BLaER1 (cell line): ENCODE data around the gene STRN4.

Experiments used
- H3K27ac ChIP-seq: shearing (Covaris generic); formaldehyde crosslinking; 2 replicates; pipeline ENCODE4 v1.8.1; 2022
- H3K27me3 ChIP-seq: shearing (Covaris generic); formaldehyde crosslinking; 2 replicates; pipeline ENCODE4 v1.8.1; 2022
- H3K36me3 ChIP-seq: shearing (Covaris generic); formaldehyde crosslinking; 2 replicates; pipeline ENCODE4 v1.8.1; 2022
- H3K4me1 ChIP-seq: shearing (Covaris generic); formaldehyde crosslinking; 2 replicates; pipeline ENCODE4 v1.8.1; 2022
- H3K4me2 ChIP-seq: shearing (Covaris generic); formaldehyde crosslinking; 2 replicates; pipeline ENCODE4 v1.8.1; 2022
- H3K4me3 ChIP-seq: shearing (Covaris generic); formaldehyde crosslinking; 2 replicates; pipeline ENCODE4 v1.8.1; 2022
- H3K9ac ChIP-seq: shearing (Covaris generic); formaldehyde crosslinking; 2 replicates; pipeline ENCODE4 v1.8.1; 2022
- H3K9me3 ChIP-seq: shearing (Covaris generic); formaldehyde crosslinking; 2 replicates; pipeline ENCODE4 v1.8.1; 2022
- H4K20me1 ChIP-seq: shearing (Covaris generic); formaldehyde crosslinking; 2 replicates; pipeline ENCODE4 v1.8.1; 2022
- Cebpa-rat ChIP-seq: shearing (Covaris generic); IDR thresholded peaks from 2 replicates; pipeline ENCODE4 v1.8.1; 2022

Gene STRN4, protein sequence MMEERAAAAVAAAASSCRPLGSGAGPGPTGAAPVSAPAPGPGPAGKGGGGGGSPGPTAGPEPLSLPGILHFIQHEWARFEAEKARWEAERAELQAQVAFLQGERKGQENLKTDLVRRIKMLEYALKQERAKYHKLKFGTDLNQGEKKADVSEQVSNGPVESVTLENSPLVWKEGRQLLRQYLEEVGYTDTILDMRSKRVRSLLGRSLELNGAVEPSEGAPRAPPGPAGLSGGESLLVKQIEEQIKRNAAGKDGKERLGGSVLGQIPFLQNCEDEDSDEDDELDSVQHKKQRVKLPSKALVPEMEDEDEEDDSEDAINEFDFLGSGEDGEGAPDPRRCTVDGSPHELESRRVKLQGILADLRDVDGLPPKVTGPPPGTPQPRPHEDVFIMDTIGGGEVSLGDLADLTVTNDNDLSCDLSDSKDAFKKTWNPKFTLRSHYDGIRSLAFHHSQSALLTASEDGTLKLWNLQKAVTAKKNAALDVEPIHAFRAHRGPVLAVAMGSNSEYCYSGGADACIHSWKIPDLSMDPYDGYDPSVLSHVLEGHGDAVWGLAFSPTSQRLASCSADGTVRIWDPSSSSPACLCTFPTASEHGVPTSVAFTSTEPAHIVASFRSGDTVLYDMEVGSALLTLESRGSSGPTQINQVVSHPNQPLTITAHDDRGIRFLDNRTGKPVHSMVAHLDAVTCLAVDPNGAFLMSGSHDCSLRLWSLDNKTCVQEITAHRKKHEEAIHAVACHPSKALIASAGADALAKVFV

DNA sequence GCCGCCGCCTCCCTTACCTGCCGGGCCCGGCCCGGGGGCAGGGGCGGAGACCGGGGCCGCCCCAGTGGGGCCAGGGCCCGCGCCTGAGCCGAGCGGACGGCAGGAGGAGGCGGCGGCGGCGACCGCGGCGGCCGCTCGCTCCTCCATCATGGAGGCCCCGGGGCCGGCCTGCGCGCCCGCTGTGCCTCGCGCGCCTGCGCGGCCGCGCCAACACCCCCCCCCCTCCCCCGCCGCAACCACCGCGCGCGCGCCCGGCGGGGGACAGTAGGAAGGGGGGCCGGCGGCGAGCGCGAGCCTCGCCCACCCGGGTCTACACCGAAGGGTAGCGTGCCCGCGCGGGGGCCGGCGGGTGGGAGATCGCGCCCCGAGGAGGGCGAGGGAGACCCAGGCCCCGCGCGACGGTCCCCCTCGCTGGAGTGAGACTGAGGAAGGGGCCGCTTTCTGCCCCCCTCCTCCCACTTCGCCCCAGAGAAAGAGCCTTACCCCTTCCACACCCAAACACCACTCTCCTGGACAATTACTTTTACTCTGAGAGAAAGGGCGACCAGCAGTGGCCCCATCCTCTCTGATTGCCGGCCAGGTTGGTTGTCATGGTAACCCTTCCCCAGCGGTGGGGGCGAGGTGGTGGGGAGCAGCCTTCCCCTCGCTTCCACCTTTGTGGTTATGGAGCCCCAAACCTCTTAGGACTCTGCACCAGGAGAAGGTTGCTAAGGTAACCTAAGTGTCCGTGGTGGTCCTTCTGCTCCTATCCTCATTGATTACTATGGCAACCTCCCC, at the start of gene STRN4:
STRN4 (minus strand) TSS at position 170 of the 777 bp plus-strand sequence; CDS start at position 150, 20 bp downstream.
- Histone ChIP-seq H3K4me3 (peak within 1 kb of the TSS; percentile 98), H3K4me1 (peaks cover 76% of the 10 kb centered on the region), H3K27me3 (no peaks in the 10 kb centered on the region), H3K4me2 (peak within 1 kb of the TSS; percentile 99), H3K9ac (peak within 1 kb of the TSS; percentile 99), H3K36me3 (peaks cover 4% of the 10 kb centered on the region), H3K27ac (peak within 1 kb of the TSS; percentile 99), H4K20me1 (peaks cover 42% of the 10 kb centered on the region), H3K9me3 (no peaks in the 10 kb centered on the region)
- no peak for TF ChIP-seq Cebpa-rat

DNA sequence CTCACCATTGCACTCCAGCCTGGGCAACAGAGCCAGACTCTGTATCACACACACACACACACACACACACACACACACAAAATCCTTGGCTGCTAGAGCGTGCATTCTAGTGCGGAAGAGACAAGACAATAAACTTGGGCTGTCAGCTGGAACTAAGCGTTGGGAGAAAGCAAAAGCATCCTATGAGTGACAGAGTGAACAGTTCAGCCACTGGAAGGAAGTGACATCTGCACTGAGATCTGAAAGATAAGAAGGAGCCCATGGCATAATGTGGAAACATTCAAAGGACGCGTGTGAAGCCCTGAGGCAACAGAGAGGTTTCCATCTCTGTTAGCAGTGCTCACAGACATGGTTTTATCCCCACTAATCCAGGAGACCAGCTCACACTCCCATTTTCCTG, 45.7 kb upstream of the STRN4 start:
- peak overlapping the region; percentile 88 for H3K4me2 ChIP-seq
- H3K27me3 ChIP-seq = no peaks in the 10 kb centered on the region
- H3K4me3 ChIP-seq = no peak overlapping the region
- peak; percentile 46; the same call in 1 of the 2 replicates for TF ChIP-seq Cebpa-rat
- H4K20me1 ChIP-seq = peaks cover 13% of the 10 kb centered on the region
- H3K27ac ChIP-seq = peak overlapping the region; percentile 85
- no peaks in the 10 kb centered on the region for H3K36me3 ChIP-seq
- H3K4me1 ChIP-seq = peaks cover 80% of the 10 kb centered on the region
- peak overlapping the region; percentile 73 for H3K9ac ChIP-seq
- H3K9me3 ChIP-seq = no peaks in the 10 kb centered on the region

DNA sequence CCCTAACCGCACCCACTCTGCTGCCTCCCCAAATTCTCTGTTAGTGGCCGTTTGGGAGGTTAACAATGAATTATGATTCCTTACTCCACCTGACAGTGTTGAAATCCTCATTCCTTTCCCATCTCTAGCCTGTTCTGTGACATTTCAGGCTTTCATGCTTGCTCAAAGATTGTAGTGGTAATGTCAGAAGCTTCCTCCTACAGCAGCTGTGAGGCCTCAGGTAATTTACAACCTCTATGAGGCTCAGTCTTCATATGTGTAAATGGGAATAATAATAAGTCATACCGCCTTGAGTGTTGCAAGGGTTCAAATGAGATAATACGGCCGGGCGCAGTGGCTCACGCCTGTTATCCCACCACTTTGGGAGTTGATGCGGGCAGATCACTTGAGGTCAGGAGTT, 43.1 kb upstream of the STRN4 start:
- Histone ChIP-seq H3K9ac (peak overlapping the region; percentile 53; the same call in 1 of the 2 replicates), H4K20me1 (peaks cover 39% of the 10 kb centered on the region), H3K27me3 (no peaks in the 10 kb centered on the region), H3K27ac (peak overlapping the region; percentile 56; the same call in 1 of the 2 replicates), H3K4me3 (no peak overlapping the region), H3K9me3 (no peaks in the 10 kb centered on the region), H3K4me2 (peak overlapping the region; percentile 73), H3K36me3 (peaks cover 19% of the 10 kb centered on the region), H3K4me1 (peaks cover 68% of the 10 kb centered on the region)
- no peak for TF ChIP-seq Cebpa-rat

DNA sequence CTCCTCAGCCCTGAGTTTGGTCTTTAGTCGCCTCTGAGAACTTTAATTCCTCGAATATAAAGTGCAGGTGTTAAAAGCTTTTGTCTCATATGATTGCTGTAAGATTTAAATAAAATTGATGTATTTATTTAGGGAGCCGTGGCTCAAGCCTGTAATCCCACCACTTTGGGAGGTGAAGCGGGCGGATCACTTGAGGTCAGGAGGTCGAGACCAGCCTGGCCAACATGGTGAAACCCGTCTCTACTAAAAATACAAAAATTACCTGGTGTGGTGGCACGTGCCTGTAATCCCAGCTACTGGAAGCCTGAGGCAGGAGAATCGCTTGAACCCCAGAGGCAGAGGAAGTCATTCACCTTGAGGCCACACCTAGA, 42.7 kb upstream of the STRN4 start:
- no peak for TF ChIP-seq Cebpa-rat
- Histone ChIP-seq H4K20me1 (peaks cover 43% of the 10 kb centered on the region), H3K9ac (peak overlapping the region; percentile 53; the same call in 1 of the 2 replicates), H3K27ac (peak overlapping the region; percentile 56; the same call in 1 of the 2 replicates), H3K4me1 (peaks cover 69% of the 10 kb centered on the region), H3K4me2 (peak overlapping the region; percentile 73), H3K4me3 (no peak overlapping the region), H3K36me3 (peaks cover 23% of the 10 kb centered on the region), H3K27me3 (no peaks in the 10 kb centered on the region), H3K9me3 (no peaks in the 10 kb centered on the region)

DNA sequence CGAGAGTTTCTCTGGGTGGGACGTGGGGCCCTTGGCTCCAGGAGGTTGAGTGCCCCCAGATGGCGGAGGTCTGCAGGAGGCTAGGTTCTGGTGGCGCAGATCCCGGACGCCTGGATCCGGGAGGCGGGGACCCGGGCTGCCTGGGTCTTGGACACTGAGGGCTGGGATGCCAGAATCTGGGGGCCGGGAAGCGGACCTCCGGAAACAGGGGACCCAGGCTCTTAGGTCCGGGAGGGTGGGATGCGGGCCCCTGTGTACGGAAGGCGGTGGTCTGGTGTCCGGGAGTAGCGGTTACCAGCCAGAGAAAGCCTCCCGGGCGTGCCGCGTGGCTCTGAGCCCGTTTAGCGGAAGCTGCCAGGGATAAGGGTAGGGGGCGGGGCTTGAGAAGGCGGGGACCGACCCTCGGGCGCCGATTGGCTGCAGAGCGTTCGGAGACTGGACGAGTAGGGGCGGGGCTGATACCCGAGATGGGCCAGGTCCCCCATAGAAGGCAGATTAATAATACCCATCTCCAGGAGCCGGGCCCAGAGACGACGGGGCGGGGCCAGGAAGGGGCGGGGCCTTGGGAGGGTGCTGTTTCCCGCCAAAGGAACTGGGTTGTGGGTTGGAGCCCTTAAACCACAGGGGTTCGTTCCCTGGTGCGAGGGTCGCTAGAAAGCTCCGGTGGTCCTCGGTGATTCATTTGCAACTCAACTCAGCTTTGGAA, 42.2 kb upstream of the STRN4 start, which contains the start of gene SLC1A5:
SLC1A5 (minus strand) TSS at position 333 of the 706 bp plus-strand sequence. CDS start 629 bp downstream, outside the sequence.
- no peak for TF ChIP-seq Cebpa-rat
- H3K4me2 ChIP-seq = peak within 1 kb of the TSS; percentile 92
- no peaks in the 10 kb centered on the region for H3K9me3 ChIP-seq
- H4K20me1 ChIP-seq = peaks cover 49% of the 10 kb centered on the region
- peaks cover 69% of the 10 kb centered on the region for H3K4me1 ChIP-seq
- H3K4me3 ChIP-seq = peak within 1 kb of the TSS; percentile 89
- peak within 1 kb of the TSS; percentile 95 for H3K27ac ChIP-seq
- H3K9ac ChIP-seq = peak within 1 kb of the TSS; percentile 99
- H3K27me3 ChIP-seq = no peaks in the 10 kb centered on the region
- H3K36me3 ChIP-seq = peaks cover 29% of the 10 kb centered on the region

DNA sequence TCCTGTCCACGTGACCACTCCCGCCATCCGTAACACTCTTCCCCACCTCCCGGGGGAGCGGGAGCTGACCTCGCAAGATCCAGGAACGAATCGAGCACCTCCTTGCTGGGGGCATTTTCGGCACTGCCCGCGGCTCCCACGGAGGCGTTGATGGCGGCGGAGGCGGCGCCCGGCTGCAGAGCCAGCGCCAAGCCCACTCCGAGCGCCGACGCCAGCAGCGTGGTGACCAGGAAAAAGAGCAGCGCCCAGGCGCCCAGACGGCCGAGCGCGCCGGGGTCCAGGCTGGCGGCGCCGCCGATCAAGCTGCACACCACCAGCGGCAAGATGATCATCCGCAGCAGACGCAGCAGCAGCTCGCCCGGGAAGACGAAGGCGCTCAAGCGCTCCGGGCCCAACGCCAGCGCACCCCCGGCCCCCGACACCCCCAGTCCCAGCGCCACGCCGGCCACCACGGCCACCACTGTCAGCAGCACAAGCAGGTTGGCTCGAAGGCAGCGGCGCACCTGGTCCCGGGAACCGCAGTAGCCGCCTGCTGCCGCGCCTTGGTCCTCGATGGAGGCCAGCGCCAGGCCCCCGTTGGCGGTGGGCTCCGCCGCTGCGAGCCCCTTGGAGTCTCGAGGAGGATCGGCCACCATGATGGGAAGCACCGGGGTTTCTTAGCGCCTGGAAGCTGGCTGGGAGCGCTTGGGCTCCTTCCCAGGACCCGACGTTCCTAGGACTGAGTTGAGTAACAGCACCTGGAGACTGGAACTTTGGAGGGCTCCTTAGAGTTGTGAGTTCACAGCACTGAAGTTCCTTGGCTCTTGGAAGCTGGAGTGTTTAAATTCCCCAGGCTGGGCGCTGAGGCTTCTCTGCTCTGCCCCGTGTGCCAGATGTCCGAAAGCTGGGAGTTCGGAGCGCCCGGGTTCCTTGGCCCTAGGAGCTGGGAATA, 41.3 kb upstream of the STRN4 start:
- Histone ChIP-seq H3K27me3 (no peaks in the 10 kb centered on the region), H3K4me1 (peaks cover 69% of the 10 kb centered on the region), H3K36me3 (peaks cover 37% of the 10 kb centered on the region), H3K27ac (peak overlapping the region; percentile 95), H3K9ac (peak overlapping the region; percentile 99), H3K4me2 (peak overlapping the region; percentile 92), H3K4me3 (peak overlapping the region; percentile 89), H4K20me1 (peaks cover 57% of the 10 kb centered on the region), H3K9me3 (no peaks in the 10 kb centered on the region)
- TF ChIP-seq Cebpa-rat = no peak

DNA sequence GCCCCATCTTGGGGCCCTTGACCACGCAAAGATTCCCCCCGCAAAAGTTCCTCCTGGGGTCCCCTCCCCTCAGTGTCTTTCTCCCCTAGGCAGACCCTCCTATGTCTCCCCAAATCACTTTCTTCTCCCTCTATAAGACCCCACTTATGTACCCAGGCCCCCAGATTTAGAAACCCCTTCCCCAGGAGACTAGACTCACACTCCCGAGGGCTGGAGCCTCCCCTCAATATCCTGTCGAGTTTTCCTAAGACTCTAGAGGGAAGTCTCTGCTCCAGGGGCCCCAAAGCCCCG, 40.7 kb upstream of the STRN4 start:
- no peaks in the 10 kb centered on the region for H3K27me3 ChIP-seq
- H3K4me2 ChIP-seq = peak overlapping the region; percentile 92
- H3K9ac ChIP-seq = peak overlapping the region; percentile 99
- H3K36me3 ChIP-seq = peaks cover 43% of the 10 kb centered on the region
- H3K27ac ChIP-seq = peak overlapping the region; percentile 95
- H3K4me3 ChIP-seq = peak overlapping the region; percentile 89
- peaks cover 67% of the 10 kb centered on the region for H3K4me1 ChIP-seq
- H3K9me3 ChIP-seq = no peaks in the 10 kb centered on the region
- no peak for TF ChIP-seq Cebpa-rat
- H4K20me1 ChIP-seq = peaks cover 63% of the 10 kb centered on the region
